ENCODE data around the gene SPINK2. TPM values are rescaled to one million over a fixed set of nuclear protein-coding genes. Genes with fewer than 3 reads are reported as not detected.

SPINK2 gene
- total RNA-seq, 1 donor from 2014 or later, result not detected

- Histone ChIP-seq H3K4me2 (no peak overlapping the region), H3K27me3 (peaks cover 2% of the 10 kb centered on the region), H3K79me2 (ENCODE audit: low read depth) (no peaks in the 10 kb centered on the region), H2AFZ (replicated peaks) (no peak overlapping the region), H3F3A (ENCODE audit: low read depth) (no peaks in the 10 kb centered on the region), H3K9ac (no peak overlapping the region), H3K36me3 (no peaks in the 10 kb centered on the region), H4K20me1 (ENCODE audit: low read depth) (no peaks in the 10 kb centered on the region), H3K4me1 (no peaks in the 10 kb centered on the region), H3K27ac (no peak overlapping the region), H3K9me3 (ENCODE audit: low read depth) (no peaks in the 10 kb centered on the region), H3K4me3 (no peak overlapping the region)
- Mint-ChIP-seq H3K27me3 (ENCODE audit: insufficient read depth, low read depth) (peaks cover 2% of the 10 kb centered on the region), H3K4me3 (no peak overlapping the region), H3K4me1 (no peaks in the 10 kb centered on the region), H3K9me3 (no peaks in the 10 kb centered on the region), H3K27ac (no peak overlapping the region), H3K36me3 (no peaks in the 10 kb centered on the region)
- TF ChIP-seq CTCF (IDR thresholded peaks at IDR 0.05), result no peak
- TF ChIP-seq EZH2phosphoT487 (IDR thresholded peaks at IDR 0.05), result no peak
- no peak for TF ChIP-seq EZH2 (IDR thresholded peaks at IDR 0.05)
- DNase-seq (ENCODE audit: low spot score), result no peak
These were observed 7.5 kb upstream of the SPINK2 start for GRCh38 chr4:56828784-56829535.

- Histone ChIP-seq H3K9ac (no peak overlapping the region), H3K9me3 (ENCODE audit: low read depth) (no peaks in the 10 kb centered on the region), H3F3A (ENCODE audit: low read depth) (peaks cover 21% of the 10 kb centered on the region), H3K27me3 (peaks cover 43% of the 10 kb centered on the region), H3K4me3 (no peak overlapping the region), H3K36me3 (no peaks in the 10 kb centered on the region), H2AFZ (replicated peaks) (no peak overlapping the region), H3K4me1 (peaks cover 5% of the 10 kb centered on the region), H3K79me2 (ENCODE audit: low read depth) (no peaks in the 10 kb centered on the region), H4K20me1 (ENCODE audit: low read depth) (no peaks in the 10 kb centered on the region), H3K4me2 (no peak overlapping the region), H3K27ac (no peak overlapping the region)
- Mint-ChIP-seq H3K27ac (no peak overlapping the region), H3K4me1 (peaks cover 5% of the 10 kb centered on the region), H3K4me3 (no peak overlapping the region), H3K9me3 (no peaks in the 10 kb centered on the region), H3K36me3 (no peaks in the 10 kb centered on the region), H3K27me3 (ENCODE audit: insufficient read depth, low read depth) (peaks cover 26% of the 10 kb centered on the region)
- no peak for DNase-seq (ENCODE audit: low spot score)
- TF ChIP-seq EZH2 (IDR thresholded peaks at IDR 0.05) (no peak), CTCF (IDR thresholded peaks at IDR 0.05) (no peak), EZH2phosphoT487 (IDR thresholded peaks at IDR 0.05) (no peak)
These were observed 2.6 kb upstream of the SPINK2 start for GRCh38 chr4:56823933-56824600.

GRCh38 chr4:56818797-56819196 is 2.7 kb downstream of the SPINK2 start:
- no peaks in the 10 kb centered on the region for H3K36me3 ChIP-seq
- no peak for TF ChIP-seq EZH2 (IDR thresholded peaks at IDR 0.05)
- TF ChIP-seq CTCF (IDR thresholded peaks at IDR 0.05), result no peak
- TF ChIP-seq EZH2phosphoT487 (IDR thresholded peaks at IDR 0.05), result no peak
- H3K4me1 ChIP-seq, result peaks cover 5% of the 10 kb centered on the region
- H3K4me2 ChIP-seq, result no peak overlapping the region
- no peak for DNase-seq (ENCODE audit: low spot score)
- Mint-ChIP-seq H3K36me3 (no peaks in the 10 kb centered on the region), H3K4me1 (peaks cover 5% of the 10 kb centered on the region), H3K27ac (no peak overlapping the region), H3K27me3 (ENCODE audit: insufficient read depth, low read depth) (peaks cover 28% of the 10 kb centered on the region), H3K9me3 (no peaks in the 10 kb centered on the region), H3K4me3 (no peak overlapping the region)
- no peak overlapping the region for H3K4me3 ChIP-seq
- no peak overlapping the region for H2AFZ ChIP-seq (replicated peaks)
- no peaks in the 10 kb centered on the region for H3K79me2 ChIP-seq (ENCODE audit: low read depth)
- no peak overlapping the region for H3K27ac ChIP-seq
- peaks cover 39% of the 10 kb centered on the region for H3K27me3 ChIP-seq
- H3K9me3 ChIP-seq (ENCODE audit: low read depth), result no peaks in the 10 kb centered on the region
- peaks cover 21% of the 10 kb centered on the region for H3F3A ChIP-seq (ENCODE audit: low read depth)
- no peaks in the 10 kb centered on the region for H4K20me1 ChIP-seq (ENCODE audit: low read depth)
- H3K9ac ChIP-seq, result no peak overlapping the region
